GM12878 (cell line): ENCODE results near the gene DCPS.
"Not testable (repeated sequence)": the region's sequence is repeated elsewhere in the genome, so short reads cannot be mapped to it uniquely, and the experiment has no call there.

ENCODE experiments used
- CEBPB ChIP-seq, 2 experiments: fragments of 150-350 bp in 1 of 2; IDR thresholded peaks; 2 replicates each; pipeline ENCODE4 v1.6.1; 2012 to 2014; ENCODE audit warnings: low read depth in 2 of 2, low read length in 2 of 2, borderline replicate concordance in 1 of 2, inconsistent platforms in 1 of 2
- CHD4 ChIP-seq: fragments of 200-600 bp; sonication (generic); IDR thresholded peaks from 2 replicates; pipeline ENCODE4 v1.6.1; 2016; ENCODE audit warnings: mild to moderate bottlenecking
- EP300 ChIP-seq, 2 experiments: fragments of 150-350 bp in 1 of 2; IDR thresholded peaks; 2 replicates each; pipeline ENCODE4 v1.6.1; 2011 to 2012; ENCODE audit warnings: low read depth in 2 of 2, low read length in 2 of 2, borderline replicate concordance in 1 of 2, improper control_type of control experiment in 1 of 2, inconsistent platforms in 1 of 2; ENCODE audit not compliant: control insufficient read depth in 1 of 2
- MXI1 ChIP-seq: fragments of 150-350 bp; IDR thresholded peaks from 2 replicates; pipeline ENCODE4 v1.6.1; 2011; ENCODE audit warnings: low read depth, mild to moderate bottlenecking, inconsistent platforms, low read length, improper control_type of control experiment
- NFYB ChIP-seq: IDR thresholded peaks from 2 replicates; pipeline ENCODE4 v1.6.1; 2011; ENCODE audit warnings: low read depth, mild to moderate bottlenecking, low read length, improper control_type of control experiment, moderate library complexity; ENCODE audit not compliant: insufficient read depth
- NR2C1 ChIP-seq: fragments of 450-650 bp; IDR thresholded peaks from 2 replicates; pipeline ENCODE4 v1.6.1; 2017; ENCODE audit warnings: antibody characterized with exemption, mild to moderate bottlenecking, moderate library complexity
- POLR2AphosphoS5 ChIP-seq: IDR thresholded peaks from 2 replicates; pipeline ENCODE4 v1.6.1; 2011; ENCODE audit warnings: mild to moderate bottlenecking, low read length, inconsistent platforms
- TF ChIP-seq, protein P1 (sequence below): IDR thresholded peaks from 2 replicates; pipeline ENCODE4 v1.6.1; 2011; ENCODE audit warnings: borderline replicate concordance, low read depth, mild to moderate bottlenecking, moderate library complexity, low read length; ENCODE audit not compliant: insufficient read depth, poor library complexity, severe bottlenecking
- TF ChIP-seq, protein P2 (sequence below), 3 experiments: IDR thresholded peaks in 2 of 3; conservative IDR thresholded peaks in 1 of 3; 2 replicates each; pipeline ENCODE4 v1.5.1; 2011; ENCODE audit warnings: low read depth in 3 of 3, low read length in 3 of 3, mild to moderate bottlenecking in 3 of 3, control low read depth in 2 of 3, moderate library complexity in 2 of 3, inconsistent platforms in 1 of 3, mixed read lengths in 1 of 3; ENCODE audit not compliant: control insufficient read depth in 2 of 3, insufficient read depth in 1 of 3; ENCODE audit errors: extremely low read depth in 1 of 3

DNA sequence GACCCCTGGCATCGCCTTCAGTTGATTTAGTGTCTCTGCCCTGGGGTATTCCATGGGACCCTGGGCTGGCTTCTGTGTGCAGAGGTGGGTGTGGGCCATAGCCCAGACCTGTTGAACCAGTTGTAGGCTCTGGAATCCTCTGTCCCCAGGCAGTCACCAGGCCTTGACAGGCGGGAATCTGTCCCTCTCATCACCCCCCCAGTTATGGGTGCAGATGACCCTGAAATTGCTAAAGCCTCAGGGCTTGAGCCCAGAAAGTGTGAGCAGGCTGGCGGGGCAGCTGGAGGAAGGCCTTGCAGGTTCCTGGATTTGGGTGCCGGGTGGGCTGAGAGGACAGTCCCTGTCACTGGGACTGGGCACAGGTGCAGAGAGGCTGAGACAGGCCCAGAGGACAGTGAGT is 78.8 kb downstream of the DCPS start:
- TF ChIP-seq CEBPB (IDR thresholded peaks at IDR 0.05; ENCODE audit: borderline replicate concordance in 1 of 2, low read depth in 2 of 2, low read length in 2 of 2); NFYB; CHD4; EP300 (IDR thresholded peaks at IDR 0.05; ENCODE audit: borderline replicate concordance in 1 of 2, control insufficient read depth in 1 of 2, low read depth in 2 of 2, low read length in 2 of 2); POLR2AphosphoS5; NR2C1; MXI1: not testable (repeated sequence)
- TF ChIP-seq, protein P1, sequence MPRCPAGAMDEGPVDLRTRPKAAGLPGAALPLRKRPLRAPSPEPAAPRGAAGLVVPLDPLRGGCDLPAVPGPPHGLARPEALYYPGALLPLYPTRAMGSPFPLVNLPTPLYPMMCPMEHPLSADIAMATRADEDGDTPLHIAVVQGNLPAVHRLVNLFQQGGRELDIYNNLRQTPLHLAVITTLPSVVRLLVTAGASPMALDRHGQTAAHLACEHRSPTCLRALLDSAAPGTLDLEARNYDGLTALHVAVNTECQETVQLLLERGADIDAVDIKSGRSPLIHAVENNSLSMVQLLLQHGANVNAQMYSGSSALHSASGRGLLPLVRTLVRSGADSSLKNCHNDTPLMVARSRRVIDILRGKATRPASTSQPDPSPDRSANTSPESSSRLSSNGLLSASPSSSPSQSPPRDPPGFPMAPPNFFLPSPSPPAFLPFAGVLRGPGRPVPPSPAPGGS: not testable (repeated sequence)
- TF ChIP-seq, protein P2, sequence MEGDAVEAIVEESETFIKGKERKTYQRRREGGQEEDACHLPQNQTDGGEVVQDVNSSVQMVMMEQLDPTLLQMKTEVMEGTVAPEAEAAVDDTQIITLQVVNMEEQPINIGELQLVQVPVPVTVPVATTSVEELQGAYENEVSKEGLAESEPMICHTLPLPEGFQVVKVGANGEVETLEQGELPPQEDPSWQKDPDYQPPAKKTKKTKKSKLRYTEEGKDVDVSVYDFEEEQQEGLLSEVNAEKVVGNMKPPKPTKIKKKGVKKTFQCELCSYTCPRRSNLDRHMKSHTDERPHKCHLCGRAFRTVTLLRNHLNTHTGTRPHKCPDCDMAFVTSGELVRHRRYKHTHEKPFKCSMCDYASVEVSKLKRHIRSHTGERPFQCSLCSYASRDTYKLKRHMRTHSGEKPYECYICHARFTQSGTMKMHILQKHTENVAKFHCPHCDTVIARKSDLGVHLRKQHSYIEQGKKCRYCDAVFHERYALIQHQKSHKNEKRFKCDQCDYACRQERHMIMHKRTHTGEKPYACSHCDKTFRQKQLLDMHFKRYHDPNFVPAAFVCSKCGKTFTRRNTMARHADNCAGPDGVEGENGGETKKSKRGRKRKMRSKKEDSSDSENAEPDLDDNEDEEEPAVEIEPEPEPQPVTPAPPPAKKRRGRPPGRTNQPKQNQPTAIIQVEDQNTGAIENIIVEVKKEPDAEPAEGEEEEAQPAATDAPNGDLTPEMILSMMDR (IDR thresholded peaks at IDR 0.05 in 2 of 3, conservative IDR thresholded peaks at IDR 0.05 in 1 of 3; ENCODE audit: control insufficient read depth in 2 of 3, extremely low read depth in 1 of 3, insufficient read depth in 1 of 3, low read depth in 3 of 3, low read length in 3 of 3): not testable (repeated sequence)
